22Rv1 (cell line): ENCODE data around the gene MCM5.
"Not testable (repeated sequence)": the region's sequence is repeated elsewhere in the genome, so short reads cannot be mapped to it uniquely, and the experiment has no call there.

Experiments
- H3K27ac ChIP-seq: fragments of 450-650 bp; 2 replicates; pipeline ENCODE4 v1.5.1; 2017
- ZFX ChIP-seq: fragments of 450-650 bp; IDR thresholded peaks from 2 replicates; pipeline ENCODE4 v1.6.1; 2017; ENCODE audit warnings: antibody characterized with exemption, borderline replicate concordance
- TF ChIP-seq, protein P1 (sequence below): fragments of 450-650 bp; IDR thresholded peaks from 2 replicates; pipeline ENCODE4 v1.5.1; 2017; ENCODE audit warnings: mild to moderate bottlenecking

The MCM5 gene

DNA sequence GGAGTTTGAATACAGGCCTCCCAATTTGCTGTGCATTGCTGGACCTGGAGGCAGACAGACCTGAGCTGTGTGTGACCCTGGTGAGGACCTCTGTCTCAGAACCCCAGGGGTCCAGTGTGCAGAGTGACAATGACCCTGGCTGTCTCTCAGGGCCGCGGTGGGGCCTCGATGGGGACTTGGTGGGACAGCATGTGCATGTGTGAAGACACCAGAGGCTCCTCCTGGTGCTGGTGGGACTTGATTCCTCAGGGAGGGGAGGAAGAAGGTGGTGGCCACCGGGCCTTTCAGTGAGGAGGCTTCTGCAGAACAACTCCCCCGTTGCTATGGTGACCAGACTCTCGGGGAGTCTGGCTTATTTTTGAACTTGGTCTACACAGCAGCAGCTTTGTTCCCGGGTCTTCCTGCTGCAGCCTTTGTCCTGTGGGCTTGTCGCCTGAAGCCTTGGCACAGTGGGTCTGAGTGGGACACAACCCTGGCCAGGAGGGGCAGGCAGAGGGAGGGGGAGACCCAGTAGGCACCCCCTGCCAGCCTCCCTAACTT lies 35.3 kb downstream of the MCM5 start:
- H3K27ac ChIP-seq, result no peak overlapping the region
- TF ChIP-seq, protein P1, sequence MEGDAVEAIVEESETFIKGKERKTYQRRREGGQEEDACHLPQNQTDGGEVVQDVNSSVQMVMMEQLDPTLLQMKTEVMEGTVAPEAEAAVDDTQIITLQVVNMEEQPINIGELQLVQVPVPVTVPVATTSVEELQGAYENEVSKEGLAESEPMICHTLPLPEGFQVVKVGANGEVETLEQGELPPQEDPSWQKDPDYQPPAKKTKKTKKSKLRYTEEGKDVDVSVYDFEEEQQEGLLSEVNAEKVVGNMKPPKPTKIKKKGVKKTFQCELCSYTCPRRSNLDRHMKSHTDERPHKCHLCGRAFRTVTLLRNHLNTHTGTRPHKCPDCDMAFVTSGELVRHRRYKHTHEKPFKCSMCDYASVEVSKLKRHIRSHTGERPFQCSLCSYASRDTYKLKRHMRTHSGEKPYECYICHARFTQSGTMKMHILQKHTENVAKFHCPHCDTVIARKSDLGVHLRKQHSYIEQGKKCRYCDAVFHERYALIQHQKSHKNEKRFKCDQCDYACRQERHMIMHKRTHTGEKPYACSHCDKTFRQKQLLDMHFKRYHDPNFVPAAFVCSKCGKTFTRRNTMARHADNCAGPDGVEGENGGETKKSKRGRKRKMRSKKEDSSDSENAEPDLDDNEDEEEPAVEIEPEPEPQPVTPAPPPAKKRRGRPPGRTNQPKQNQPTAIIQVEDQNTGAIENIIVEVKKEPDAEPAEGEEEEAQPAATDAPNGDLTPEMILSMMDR, result no peak
- no peak for TF ChIP-seq ZFX

DNA sequence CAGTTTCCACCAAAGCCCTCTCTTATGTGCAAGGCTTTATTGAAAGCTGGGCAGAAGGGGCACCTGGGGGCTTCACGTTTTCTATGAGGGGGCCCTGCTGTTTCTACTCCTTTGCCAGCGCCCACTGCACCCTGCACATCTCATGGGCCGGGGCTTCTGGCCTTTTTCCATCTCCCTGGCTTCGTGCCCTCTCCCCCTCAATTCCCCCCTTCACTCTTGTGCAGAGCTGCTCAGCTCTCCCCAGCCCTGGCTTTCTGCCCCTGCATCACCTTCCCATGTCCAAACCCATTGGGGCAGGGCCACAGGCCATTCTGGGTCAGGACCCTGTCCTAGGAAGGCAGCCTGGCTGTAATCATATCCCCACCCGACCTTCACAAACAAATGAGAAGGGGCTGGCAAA lies 36.5 kb downstream of the MCM5 start:
- no peak for TF ChIP-seq ZFX
- TF ChIP-seq, protein P1, result no peak
- peak overlapping the region; percentile 23; the same call in 1 of the 2 replicates for H3K27ac ChIP-seq

DNA sequence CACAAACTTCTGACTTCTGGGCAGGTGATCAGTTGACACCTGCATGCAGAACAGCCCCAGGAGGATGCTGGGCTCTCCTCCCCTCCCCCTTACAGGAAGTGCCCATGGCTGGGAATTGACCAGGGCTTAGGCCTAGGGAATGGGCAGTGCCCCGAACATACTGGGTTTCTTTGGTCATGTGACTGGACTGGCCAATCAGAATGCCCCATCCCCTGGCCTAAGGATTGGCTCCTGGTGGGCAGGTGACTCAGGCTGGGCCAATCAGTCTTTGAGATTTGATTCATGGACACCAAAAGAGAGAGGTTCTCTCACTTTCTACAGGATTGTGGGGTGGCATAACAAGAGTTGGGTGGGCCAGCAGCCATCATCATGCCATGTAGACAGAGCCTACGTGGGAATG lies 37.1 kb downstream of the MCM5 start:
- TF ChIP-seq, protein P1, result no peak
- no peak for TF ChIP-seq ZFX
- peak overlapping the region; percentile 23; the same call in 1 of the 2 replicates for H3K27ac ChIP-seq

DNA sequence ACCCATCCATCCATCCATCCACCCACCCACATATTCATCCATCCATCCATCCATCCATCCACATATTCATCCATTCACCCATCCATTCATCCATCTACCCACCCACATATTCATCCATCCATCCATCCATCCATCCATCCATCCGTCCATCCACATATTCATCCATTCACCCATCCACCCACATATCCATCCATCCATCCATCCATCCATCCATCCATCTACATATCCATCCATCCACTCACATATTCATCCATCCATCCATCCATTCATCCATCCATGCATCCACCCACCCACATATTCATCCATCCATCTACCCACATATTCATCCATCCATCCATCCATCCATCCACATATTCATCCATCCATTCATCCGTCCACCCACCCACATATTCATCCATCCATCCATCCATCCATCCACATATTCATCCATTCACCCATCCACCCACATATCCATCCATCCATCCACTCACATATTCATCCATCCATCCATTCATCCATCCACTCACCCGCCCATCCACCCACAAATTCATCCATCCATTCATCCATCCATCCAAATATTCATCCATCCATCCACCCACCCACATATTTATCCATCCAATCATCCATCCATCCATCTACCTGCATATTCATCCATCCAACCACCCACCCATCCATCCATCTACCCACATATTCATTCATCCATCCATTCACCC lies 38.9 kb downstream of the MCM5 start:
- H3K27ac ChIP-seq, result not testable (repeated sequence)

DNA sequence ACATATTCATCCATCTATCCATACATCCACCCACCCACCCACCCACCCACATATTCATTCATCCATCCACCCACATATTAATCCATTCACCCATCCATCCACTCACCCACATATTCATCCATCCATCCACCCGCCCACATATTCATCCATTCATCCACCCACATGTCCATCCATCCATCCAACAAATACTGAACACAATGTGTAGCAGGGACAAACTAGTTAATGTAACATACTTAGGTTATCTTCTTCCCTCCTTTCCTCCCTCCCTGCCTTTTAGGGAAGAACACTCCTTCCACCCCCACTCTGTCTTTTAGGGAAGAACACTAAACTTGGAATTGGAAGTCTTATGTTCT lies 39.4 kb downstream of the MCM5 start:
- no peak overlapping the region for H3K27ac ChIP-seq
- TF ChIP-seq ZFX, result no peak
- TF ChIP-seq, protein P1, result no peak

DNA sequence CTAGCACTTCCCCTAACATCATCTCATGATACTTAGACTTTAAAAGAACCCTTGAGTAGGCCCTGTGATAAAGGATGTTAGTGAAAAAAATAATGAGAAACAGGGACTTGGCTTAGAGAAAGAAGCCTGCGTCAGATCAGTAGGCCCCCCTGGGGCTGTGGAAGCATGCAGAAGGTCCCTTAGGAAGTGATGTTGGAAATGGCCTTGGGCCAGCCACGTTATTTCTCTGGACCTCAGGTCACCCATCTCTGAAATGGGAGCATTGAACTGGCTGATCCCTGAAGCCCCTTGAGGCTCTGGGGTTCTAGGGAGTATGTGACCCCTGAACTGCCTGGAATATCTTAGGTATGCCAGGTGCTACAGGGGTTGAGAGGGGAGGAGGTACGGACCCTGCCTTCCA lies 40.2 kb downstream of the MCM5 start:
- TF ChIP-seq ZFX, result no peak
- TF ChIP-seq, protein P1, result no peak

DNA sequence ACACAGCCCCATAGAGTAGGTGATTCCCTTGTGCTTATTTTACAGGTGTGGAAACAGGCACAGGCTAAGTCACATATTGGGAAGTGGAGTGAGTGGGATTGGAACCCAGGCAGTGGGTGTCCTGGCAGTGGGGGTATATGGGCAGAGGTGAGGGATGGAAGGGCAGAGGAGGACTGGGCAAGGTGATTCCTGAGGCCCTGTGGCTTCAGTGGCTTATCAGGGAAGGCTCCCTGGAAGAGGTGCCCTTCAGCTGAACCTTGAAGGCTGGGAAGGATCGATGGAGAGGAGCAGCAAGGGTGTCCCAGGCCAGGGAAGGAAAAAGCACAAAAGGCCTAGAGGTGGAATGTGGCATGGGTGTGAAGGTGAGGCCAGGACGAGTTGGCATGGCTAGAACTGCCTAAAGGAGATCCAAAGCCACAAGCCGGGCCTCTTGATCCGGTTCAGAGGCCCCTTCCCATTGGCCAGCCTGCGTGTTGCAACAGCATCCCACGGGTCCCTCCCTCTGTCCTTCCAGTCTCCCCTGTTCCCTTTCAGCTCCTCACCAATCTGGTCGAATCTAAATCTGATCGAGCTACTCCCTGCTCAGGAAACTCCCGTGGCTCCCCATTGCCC lies 41.7 kb downstream of the MCM5 start:
- no peak for TF ChIP-seq ZFX
- TF ChIP-seq, protein P1, result no peak
- H3K27ac ChIP-seq, result no peak overlapping the region

More for the DNA sequence above, 40.2 kb downstream of the MCM5 start:
- H3K27ac ChIP-seq, result no peak overlapping the region
